MM.1S (cell line): ENCODE data around the gene GPR107.

Experiments
- CTCF ChIP-seq: fragments of 300-600 bp; sonication (generic); IDR thresholded peaks from 2 replicates; pipeline ENCODE4 v1.5.1; 2016; ENCODE audit warnings: antibody characterized with exemption, low read length, mixed read lengths
- EZH2 ChIP-seq: fragments of 300-600 bp; sonication (generic); optimal IDR thresholded peaks from 2 replicates; pipeline ENCODE3; 2017; ENCODE audit warnings: low read depth, mild to moderate bottlenecking, antibody characterized with exemption, low read length, mixed read lengths
- EZH2phosphoT487 ChIP-seq: fragments of 300-600 bp; sonication (generic); IDR thresholded peaks from 2 replicates; pipeline ENCODE4 v1.6.1; 2018; ENCODE audit warnings: antibody characterized with exemption, low read length

DNA sequence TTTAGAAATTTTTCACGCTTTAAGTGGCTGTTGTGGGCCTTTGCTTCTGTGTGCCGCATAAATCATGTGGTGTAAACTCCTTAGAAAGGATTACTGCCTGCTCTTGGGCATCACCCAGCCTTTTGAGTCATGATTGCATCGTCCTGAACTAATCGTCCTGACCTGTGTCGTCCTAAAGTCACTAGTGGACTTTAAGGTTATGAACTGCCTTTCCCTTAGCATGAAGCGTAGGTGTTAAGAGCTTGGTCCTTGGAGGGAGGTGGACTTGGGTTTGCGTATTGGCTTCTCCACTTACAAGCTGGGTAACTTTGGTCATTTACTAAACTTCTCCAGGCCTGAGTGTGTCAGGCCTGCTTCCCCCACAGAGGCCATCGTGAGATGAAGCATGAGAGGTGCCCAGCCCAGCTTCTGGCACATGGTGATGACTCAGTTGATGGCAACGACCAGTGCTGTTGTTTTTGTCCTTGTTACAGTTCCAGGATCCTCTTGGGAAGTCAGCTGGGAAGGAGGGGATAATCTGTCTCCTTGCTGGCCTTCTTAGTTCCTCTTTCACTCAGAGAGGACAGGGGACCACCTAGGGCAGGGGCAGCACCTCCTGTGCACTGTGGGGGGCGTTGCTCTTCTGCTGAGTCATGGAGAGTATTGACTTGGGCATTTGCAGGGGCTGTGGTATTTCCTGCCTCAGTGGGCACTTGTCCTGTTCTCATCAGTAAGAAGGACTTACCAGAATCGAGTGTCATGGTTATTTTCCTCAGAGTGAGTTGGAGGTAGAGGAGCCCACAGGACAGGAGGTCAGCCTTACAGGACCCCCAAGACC, 64.3 kb downstream of the GPR107 start:
- TF ChIP-seq CTCF, result no peak
- TF ChIP-seq EZH2, result no peak
- no peak for TF ChIP-seq EZH2phosphoT487
